H1 (cell line): ENCODE results near the gene KBTBD12. TPM values are rescaled to one million over a fixed set of nuclear protein-coding genes. Genes with fewer than 3 reads are reported as not detected.

Experiments
- CHD2 ChIP-seq: IDR thresholded peaks from 2 replicates; pipeline ENCODE4 v1.6.1; 2012; ENCODE audit warnings: low read length, improper control_type of control experiment
- CTCF ChIP-seq, 3 experiments: IDR thresholded peaks; 1 replicate in 2 of 3; 2 replicates in 1 of 3; pipeline versions ENCODE4 v1.5.1 to v1.6.1; 2011; ENCODE audit warnings: low read length in 3 of 3, mild to moderate bottlenecking in 3 of 3, inconsistent platforms in 2 of 3, low read depth in 1 of 3, moderate library complexity in 1 of 3; ENCODE audit not compliant: insufficient read depth in 1 of 3; ENCODE audit errors: control extremely low read depth in 1 of 3
- E2F6 ChIP-seq: IDR thresholded peaks from 2 replicates; pipeline ENCODE4 v1.6.1; 2012; ENCODE audit warnings: inconsistent platforms
- KDM1A ChIP-seq: fragments of 200-600, 300-600 bp; sonication (generic); IDR thresholded peaks from 2 replicates; pipeline ENCODE4 v1.7.1; 2016; ENCODE audit warnings: mild to moderate bottlenecking, low read length, borderline replicate concordance
- polyA plus RNA-seq, 7 experiments: library from polyadenylated mRNA; depleted of rRNA in 3 of 7; stranded (reverse) in 5 of 7; unstranded in 2 of 7; fragments of >200 nt in 5 of 7; fragments of 200-250 nt in 2 of 7; gene quantifications; 1 replicate in 5 of 7; 2 replicates in 1 of 7; 4 replicates in 1 of 7; pipeline versions ENCODE4 v1.2.1 to v1.2.3, GENCODE V29; 2011 to 2013; ENCODE audit warnings: missing spikeins in 2 of 7, mixed read lengths in 2 of 7
- total RNA-seq: library from RNA; stranded (reverse); fragmentation: NEBNext Ultra II Directional; extraction: Animal tissue kit (Norgen Biotek cat#: 25700); gene quantifications from 2 replicates; pipeline ENCODE4 v1.2.1, GENCODE V29; 2021

KBTBD12 gene
- total and polyA plus RNA-seq, 2 of the 8 experiments (the other 6 are each of a cell fraction or from before 2014, with no cell fraction given) = 0.33 to 0.63 TPM

- TF ChIP-seq CTCF (IDR thresholded peaks at IDR 0.05; ENCODE audit: control extremely low read depth in 1 of 3, insufficient read depth in 1 of 3, low read depth in 1 of 3, low read length in 3 of 3) (no peak), CHD2 (no peak), KDM1A (no peak), E2F6 (no peak)
Observed at GRCh38 chr3:127908202-127908601, 6.8 kb upstream of the KBTBD12 start (continued).
